Stimulated activated naive B cell treated with anti-CD40 and anti-IgM and Interleukin-4, amounts not matched to agents 10 μg/mL and 1 μg/mL and 100 μg/mL, for 72 hours (primary cell): Measurements from ENCODE around the gene CAMSAP1.

ENCODE experiments used
- ATAC-seq, 2 donors: fragments of 150-1000 bp; cut with Tn5 transposase; replicated peaks; 2 replicates each; pipeline ENCODE4 v1.10.0; 2021; ENCODE audit warnings: moderate library complexity in 1 of 2
- DNase-seq: peaks from one replicate; pipeline ENCODE4 v3.0.0; 2021
- H3K27ac Mint-ChIP-seq: one replicate; pipeline ENCODE4 v1.8.0; 2022; ENCODE audit warnings: mild to moderate bottlenecking, mixed read lengths
- H3K27me3 Mint-ChIP-seq, 2 donors: one replicate each; pipeline ENCODE4 v1.8.0; 2022; ENCODE audit warnings: mixed read lengths in 2 of 2
- H3K36me3 Mint-ChIP-seq, 2 donors: one replicate each; pipeline ENCODE4 v1.8.0; 2022; ENCODE audit warnings: mixed read lengths in 2 of 2, mild to moderate bottlenecking in 1 of 2
- H3K4me1 Mint-ChIP-seq, 2 donors: one replicate each; pipeline ENCODE4 v1.8.0; 2022; ENCODE audit warnings: mixed read lengths in 2 of 2, mild to moderate bottlenecking in 1 of 2
- H3K4me3 Mint-ChIP-seq, 2 donors: one replicate each; pipeline ENCODE4 v1.8.0; 2022; ENCODE audit warnings: mild to moderate bottlenecking in 2 of 2, mixed read lengths in 2 of 2, moderate library complexity in 1 of 2
- H3K9me3 Mint-ChIP-seq, 2 donors: one replicate each; pipeline ENCODE4 v1.8.0; 2022; ENCODE audit warnings: mixed read lengths in 2 of 2, mild to moderate bottlenecking in 1 of 2

Gene CAMSAP1

DNA sequence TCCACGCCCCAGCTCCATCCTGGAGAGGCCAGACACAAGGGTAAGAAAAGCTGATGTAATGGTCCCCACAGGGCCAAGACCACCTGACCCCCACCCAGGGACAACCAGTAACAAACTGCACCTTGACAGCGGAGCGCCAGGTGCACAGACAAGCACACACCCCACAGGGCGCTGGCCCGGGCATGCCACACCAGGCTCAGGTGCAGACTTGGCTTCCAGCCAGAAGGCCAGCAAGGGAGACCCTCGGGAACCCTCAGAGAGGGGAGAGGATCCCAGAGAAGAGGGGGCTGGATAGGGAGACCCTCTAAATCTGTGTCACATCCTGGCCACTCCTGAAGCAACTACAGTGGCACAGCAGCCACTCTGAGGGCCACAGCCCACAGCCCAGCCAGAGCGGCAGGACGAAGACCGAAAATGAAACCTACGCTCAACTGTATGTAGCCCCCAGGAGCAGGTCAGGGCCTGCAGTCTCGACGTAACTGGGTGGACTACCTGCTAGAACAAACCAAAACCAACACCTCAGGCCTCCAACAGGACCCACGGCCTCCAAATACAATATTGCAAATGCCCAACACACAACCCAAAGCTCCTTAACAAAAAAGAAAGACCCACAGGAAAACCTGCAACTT lies 18.5 kb downstream of the CAMSAP1 start:
- Mint-ChIP-seq H3K36me3 (peaks cover 0 to 4% of the 10 kb centered on the region in 2 donors), H3K4me1 (peaks cover 51 to 94% of the 10 kb centered on the region in 2 donors), H3K4me3 (peak overlapping the region in 1 of 2 donors; percentile 15), H3K27ac (peak overlapping the region; percentile 44), H3K27me3 (no peaks in the 10 kb centered on the region), H3K9me3 (no peaks in the 10 kb centered on the region)
- DNase-seq (no peak), ATAC-seq (no peak)

DNA sequence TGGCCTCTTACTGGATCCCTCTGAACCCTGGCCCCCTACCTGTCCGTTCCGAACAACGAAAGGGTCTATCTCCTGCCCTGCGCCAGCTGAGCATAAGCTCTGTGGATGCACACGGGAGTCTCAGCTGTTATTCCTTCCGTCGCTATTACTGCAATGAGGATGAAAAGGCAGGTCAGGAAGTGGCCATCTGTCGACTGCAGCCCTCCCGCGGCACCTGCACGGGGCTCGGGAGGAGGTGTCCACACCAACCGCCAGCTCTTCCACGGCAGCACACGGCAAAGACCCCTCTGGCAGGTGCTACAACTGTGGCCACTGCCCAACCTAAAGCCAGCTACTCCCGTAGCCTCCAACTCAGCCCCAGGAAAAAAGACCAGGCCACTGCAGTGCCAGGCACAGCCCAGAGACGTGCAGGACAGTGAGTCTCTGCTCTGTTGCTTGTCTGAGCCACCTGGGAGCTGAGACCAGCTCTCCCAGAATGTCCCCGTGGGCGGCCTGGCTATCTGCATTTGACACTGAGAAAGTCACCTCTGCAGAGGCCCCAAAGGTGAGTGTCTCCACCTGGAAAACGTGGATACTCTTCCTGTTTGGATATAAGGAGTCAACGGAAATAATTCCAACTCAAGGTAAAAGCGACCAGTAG lies 19.1 kb downstream of the CAMSAP1 start:
- peaks cover 0 to 4% of the 10 kb centered on the region in 2 donors for H3K36me3 Mint-ChIP-seq
- no peaks in the 10 kb centered on the region for H3K9me3 Mint-ChIP-seq
- H3K27me3 Mint-ChIP-seq: no peaks in the 10 kb centered on the region
- peak overlapping the region in 1 of 2 donors; percentile 81 for H3K4me3 Mint-ChIP-seq
- no peak overlapping the region for H3K27ac Mint-ChIP-seq
- DNase-seq (no peak), ATAC-seq (no peak)
- peaks cover 53 to 94% of the 10 kb centered on the region in 2 donors for H3K4me1 Mint-ChIP-seq

DNA sequence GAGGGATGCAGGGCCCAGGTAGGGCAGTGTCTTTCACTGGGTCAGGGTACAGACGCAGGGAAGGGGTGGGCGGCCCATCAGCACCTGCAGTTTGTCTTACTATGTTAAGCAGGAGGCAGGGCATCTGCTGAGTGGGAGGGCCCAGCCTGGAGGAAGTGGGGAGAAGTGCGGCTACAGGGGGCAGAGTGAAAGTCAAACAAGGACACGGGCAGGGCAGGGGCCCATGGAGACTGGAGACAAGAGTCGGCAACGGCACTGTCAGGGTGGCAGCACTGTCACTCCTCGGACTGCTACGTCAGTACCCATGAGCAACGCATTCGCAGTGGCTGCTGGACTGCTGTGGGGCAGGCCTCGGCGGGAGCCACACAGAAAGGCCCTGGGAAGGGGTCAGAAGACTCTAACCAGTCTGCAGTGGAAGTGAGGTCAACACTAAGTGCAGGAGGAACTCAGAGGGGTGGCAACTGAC lies 19.7 kb downstream of the CAMSAP1 start:
- peak overlapping the region; percentile 66 to 81 for H3K4me3 Mint-ChIP-seq
- peaks cover 53 to 94% of the 10 kb centered on the region in 2 donors for H3K4me1 Mint-ChIP-seq
- peaks cover 0 to 7% of the 10 kb centered on the region in 2 donors for H3K36me3 Mint-ChIP-seq
- DNase-seq: peak; percentile 60
- no peaks in the 10 kb centered on the region for H3K9me3 Mint-ChIP-seq
- H3K27me3 Mint-ChIP-seq: no peaks in the 10 kb centered on the region
- peak; percentile 97 to 98 for ATAC-seq
- peak overlapping the region; percentile 85 for H3K27ac Mint-ChIP-seq

DNA sequence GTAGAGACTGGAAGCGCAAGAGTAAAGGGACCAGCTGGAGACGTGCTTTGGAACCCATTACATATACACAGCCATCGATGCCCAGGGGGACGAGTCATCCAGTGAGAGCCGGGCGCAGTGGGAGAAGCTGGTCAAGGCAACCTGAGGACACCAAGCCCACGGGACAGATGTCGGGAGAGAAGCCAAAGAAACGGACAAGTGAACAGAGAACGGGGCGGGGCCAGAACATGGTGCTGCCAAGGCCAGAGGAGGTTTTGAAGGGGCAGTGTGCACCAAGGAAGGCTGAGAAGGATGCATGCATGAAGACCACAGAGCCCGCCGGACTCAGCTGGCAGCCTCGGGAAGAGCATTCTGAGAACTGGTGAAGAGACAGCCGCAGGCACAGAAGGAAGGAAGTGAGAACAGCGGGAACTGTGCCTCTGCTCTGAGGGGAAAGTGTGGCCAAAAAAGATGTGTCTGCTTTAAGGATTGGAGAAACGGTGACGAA lies 20.3 kb downstream of the CAMSAP1 start:
- H3K4me3 Mint-ChIP-seq: peak overlapping the region; percentile 66 to 81
- no peak for DNase-seq
- no peaks in the 10 kb centered on the region for H3K27me3 Mint-ChIP-seq
- peak overlapping the region; percentile 85 for H3K27ac Mint-ChIP-seq
- peak; percentile 42 to 47 for ATAC-seq
- no peaks in the 10 kb centered on the region for H3K9me3 Mint-ChIP-seq
- peaks cover 53 to 93% of the 10 kb centered on the region in 2 donors for H3K4me1 Mint-ChIP-seq
- H3K36me3 Mint-ChIP-seq: peaks cover 0 to 9% of the 10 kb centered on the region in 2 donors

DNA sequence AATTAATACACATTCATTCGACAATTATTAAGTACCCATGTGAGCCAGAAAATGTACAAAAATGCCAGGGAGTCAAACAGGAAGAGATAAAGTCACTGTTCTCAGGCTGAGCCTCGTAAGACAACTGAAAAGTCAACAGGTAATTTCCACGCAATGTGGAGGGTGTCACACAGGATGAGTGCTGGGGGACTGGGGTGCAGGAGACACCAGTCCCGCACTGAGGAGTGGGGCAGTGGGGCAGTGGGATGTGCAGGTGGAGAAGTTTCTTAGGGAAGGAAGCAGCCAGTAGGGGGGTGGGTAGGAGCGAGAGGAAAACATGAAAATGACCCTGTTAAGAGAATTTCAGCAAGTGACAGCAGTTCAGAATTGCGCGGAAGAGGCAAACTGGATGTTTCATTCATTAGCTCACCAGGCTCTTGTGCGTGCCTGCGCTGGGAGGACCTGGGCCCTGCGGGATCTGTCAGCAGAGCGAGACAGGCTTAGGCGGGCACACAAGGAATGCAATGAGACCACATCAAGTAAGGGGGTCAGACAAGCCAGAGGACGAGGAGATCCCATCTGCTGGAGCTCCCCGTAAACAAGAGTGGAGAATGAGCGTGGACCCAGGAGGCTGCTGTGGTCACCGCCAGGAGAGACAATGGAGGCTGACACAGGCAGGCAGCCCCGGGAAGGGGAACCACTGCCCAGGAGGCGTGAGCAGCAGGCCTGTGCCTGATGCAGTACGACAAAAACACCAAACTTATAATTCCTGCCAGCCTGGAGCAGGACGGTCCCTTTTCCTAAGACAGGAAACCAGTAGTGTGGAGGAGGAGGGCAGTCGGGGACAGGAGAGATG lies 21.0 kb downstream of the CAMSAP1 start:
- peaks cover 51 to 91% of the 10 kb centered on the region in 2 donors for H3K4me1 Mint-ChIP-seq
- DNase-seq (no peak), ATAC-seq (no peak)
- H3K36me3 Mint-ChIP-seq: peaks cover 2 to 14% of the 10 kb centered on the region in 2 donors
- peak overlapping the region; percentile 39 to 81 for H3K4me3 Mint-ChIP-seq
- no peaks in the 10 kb centered on the region for H3K27me3 Mint-ChIP-seq
- no peaks in the 10 kb centered on the region for H3K9me3 Mint-ChIP-seq
- peak overlapping the region; percentile 7 for H3K27ac Mint-ChIP-seq

DNA sequence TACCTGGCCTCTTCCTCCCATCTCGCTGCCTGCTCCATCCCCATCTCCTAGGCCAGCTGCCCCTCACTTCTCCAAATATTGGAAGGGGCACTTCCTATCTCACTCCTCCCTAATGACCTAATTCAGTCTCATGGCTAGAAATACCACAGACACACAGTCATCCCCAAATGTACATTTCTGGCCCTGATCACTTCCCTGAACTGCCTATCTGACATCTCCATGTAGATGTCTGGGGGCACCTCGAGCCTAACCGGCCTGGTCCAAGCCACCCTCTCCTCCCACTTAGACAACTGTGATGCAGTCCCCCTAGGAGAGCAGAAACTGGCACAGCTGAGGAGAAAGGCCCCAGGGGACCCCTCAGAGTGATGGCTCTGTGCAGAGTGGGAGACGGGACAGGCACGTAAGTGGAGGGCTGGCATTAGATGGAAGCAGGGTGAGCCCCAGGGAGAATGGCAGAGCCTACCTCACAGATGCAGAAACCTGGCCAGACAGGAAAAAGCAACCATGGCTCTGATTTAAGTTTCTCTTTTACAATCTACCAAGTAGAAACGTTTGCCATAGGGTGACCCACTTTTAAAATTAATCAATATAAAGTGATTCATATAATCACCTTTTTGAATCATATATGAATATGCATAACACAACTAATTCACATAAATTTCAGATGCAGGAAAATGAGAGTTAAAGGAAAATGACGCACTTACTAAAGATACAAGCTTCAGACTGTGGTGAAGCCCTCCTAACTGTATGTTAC lies 22.1 kb downstream of the CAMSAP1 start:
- ATAC-seq (no peak), DNase-seq (no peak)
- H3K27me3 Mint-ChIP-seq: no peaks in the 10 kb centered on the region
- peaks cover 2 to 16% of the 10 kb centered on the region in 2 donors for H3K36me3 Mint-ChIP-seq
- H3K4me1 Mint-ChIP-seq: peaks cover 48 to 83% of the 10 kb centered on the region in 2 donors
- H3K4me3 Mint-ChIP-seq: no peak overlapping the region
- H3K9me3 Mint-ChIP-seq: no peaks in the 10 kb centered on the region
- peak overlapping the region; percentile 66 for H3K27ac Mint-ChIP-seq

DNA sequence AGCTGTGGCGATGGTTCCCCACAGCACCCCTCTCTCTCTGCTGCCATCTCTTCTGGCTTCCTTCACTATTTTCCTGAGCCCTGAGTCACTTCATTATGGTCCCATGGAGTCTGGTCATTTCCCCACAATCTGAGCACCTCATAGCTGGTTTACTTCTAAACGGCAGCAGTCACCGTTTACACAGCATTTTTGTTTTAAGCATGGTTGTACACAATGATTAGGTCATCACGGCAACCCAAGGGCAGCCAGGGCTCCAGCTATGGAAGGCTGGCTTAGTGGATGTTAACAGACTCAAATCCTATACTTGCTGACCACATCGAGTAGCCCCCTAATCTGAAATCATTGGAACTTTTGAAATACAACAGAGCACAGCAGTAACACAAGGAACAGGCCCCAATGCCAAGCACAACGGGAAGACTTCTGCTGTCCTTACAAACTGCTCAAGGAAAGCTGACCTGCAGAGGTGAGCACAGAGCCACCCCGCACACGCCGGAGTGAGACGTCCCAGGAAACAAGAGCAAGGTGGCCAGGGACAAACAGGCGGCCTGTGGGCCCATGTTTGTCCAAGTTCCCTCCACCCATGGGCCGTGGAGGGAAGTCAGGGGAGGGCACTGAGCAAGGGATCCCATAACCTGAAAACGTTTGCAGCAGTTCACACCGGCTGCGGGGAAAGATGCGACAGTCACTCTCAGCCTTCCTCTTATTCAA lies 22.9 kb downstream of the CAMSAP1 start:
- peaks cover 46 to 75% of the 10 kb centered on the region in 2 donors for H3K4me1 Mint-ChIP-seq
- H3K4me3 Mint-ChIP-seq: no peak overlapping the region

DNA sequence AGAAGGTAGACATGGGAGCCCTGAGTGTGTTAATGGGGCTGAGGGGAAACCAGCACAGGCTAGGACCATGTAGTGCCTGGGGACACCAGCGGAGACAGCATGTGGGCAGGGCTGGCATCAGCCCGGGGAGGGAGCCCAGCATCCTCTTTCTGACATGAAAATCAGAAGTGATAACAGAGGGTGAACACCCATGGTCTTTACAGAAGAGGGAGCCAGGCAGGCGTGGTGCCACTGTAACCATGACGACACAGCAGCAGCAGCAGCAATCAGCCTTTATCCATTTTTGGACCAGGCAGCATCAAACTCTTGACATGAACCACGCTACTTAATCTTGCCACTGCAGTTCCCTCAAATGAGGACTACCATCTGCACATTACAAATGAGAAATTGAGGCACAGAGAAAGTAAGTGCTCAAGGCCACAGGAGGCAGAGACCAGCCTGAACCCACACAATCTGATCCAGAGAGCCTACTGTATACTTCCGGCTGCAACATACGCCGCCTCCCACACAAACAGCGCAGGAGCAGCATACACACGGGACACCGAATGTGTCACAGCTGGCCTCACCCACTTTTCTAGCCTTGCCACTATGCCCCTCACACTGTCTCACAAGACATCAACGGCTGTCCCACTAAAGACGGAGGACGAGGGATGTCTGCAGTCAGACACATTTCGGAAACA lies 23.8 kb downstream of the CAMSAP1 start:
- no peak for ATAC-seq
- Mint-ChIP-seq H3K27me3 (no peaks in the 10 kb centered on the region), H3K4me1 (peaks cover 52 to 70% of the 10 kb centered on the region in 2 donors), H3K36me3 (peaks cover 2 to 24% of the 10 kb centered on the region in 2 donors), H3K27ac (no peak overlapping the region), H3K9me3 (no peaks in the 10 kb centered on the region), H3K4me3 (no peak overlapping the region)
- no peak for DNase-seq

More for the DNA sequence above, 22.9 kb downstream of the CAMSAP1 start:
- ATAC-seq (no peak), DNase-seq (no peak)
- no peaks in the 10 kb centered on the region for H3K9me3 Mint-ChIP-seq
- H3K27ac Mint-ChIP-seq: no peak overlapping the region
- no peaks in the 10 kb centered on the region for H3K27me3 Mint-ChIP-seq
- H3K36me3 Mint-ChIP-seq: peaks cover 2 to 18% of the 10 kb centered on the region in 2 donors

DNA sequence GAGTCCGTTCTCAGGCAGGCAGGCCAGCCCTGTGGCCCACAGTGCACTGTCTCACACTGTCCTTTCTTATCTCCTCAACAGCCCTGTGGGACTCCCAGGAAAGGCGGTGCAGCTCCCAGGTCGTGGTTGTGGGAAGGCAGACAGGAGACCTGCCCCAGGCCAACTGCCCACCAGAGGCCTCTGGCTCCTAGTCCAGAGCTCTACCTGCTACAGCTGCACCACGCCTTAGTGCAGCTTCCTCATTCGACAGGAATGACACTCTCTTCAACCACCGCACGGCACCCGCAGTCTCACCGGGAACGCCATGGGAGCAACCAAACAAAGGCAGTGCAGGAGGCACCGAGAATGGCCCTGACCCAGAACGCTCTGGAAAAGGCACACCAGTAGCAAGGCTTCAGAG lies 25.3 kb downstream of the CAMSAP1 start:
- Mint-ChIP-seq H3K36me3 (peaks cover 4 to 28% of the 10 kb centered on the region in 2 donors), H3K27ac (no peak overlapping the region), H3K4me1 (peaks cover 51 to 70% of the 10 kb centered on the region in 2 donors), H3K4me3 (no peak overlapping the region), H3K27me3 (no peaks in the 10 kb centered on the region), H3K9me3 (no peaks in the 10 kb centered on the region)
- ATAC-seq (no peak), DNase-seq (no peak)

DNA sequence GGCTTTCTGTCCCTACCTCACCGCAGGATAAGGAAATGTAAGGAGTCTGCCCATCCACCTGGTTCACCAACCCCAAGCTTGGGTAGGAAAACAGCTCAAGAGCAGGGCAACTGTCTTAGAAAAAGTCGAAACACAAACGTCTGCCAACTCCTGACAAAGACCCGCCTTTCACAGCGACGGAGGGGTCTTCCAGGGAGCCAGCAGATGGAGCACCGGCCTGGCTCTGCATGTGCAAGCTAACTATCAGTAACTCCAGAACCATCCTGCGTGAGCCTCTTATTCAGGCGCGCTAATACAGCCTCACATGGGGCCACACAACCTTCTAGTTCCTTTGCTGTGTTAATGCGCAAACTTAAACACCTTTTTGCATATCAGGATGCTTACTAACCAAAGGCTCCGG lies 26.9 kb downstream of the CAMSAP1 start:
- H3K4me1 Mint-ChIP-seq: peaks cover 41 to 57% of the 10 kb centered on the region in 2 donors
- no peaks in the 10 kb centered on the region for H3K9me3 Mint-ChIP-seq
- H3K27ac Mint-ChIP-seq: no peak overlapping the region
- DNase-seq (no peak), ATAC-seq (no peak)
- peaks cover 6 to 33% of the 10 kb centered on the region in 2 donors for H3K36me3 Mint-ChIP-seq
- H3K4me3 Mint-ChIP-seq: no peak overlapping the region
- no peaks in the 10 kb centered on the region for H3K27me3 Mint-ChIP-seq

DNA sequence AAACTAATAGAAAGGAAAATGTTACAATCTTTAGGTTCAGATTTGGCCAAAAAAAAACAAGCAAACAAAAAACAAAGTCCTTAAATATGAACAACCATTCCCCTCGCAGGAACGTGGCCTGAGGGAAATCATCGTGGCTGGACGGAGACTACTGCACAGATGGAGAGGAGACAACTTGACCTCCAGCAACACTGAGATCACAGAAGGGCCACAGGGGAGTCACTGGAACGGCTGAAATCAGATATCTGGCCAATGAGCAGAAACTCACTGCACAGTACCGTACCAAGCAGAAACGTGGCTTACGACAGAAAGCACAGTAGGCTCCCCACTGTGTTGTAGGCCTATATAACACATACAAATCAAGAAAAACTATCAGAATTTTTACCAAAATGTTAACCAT lies 27.7 kb downstream of the CAMSAP1 start:
- no peak for DNase-seq
- H3K4me3 Mint-ChIP-seq: no peak overlapping the region
- H3K27ac Mint-ChIP-seq: peak overlapping the region; percentile 25
- H3K27me3 Mint-ChIP-seq: no peaks in the 10 kb centered on the region
- H3K4me1 Mint-ChIP-seq: peaks cover 36 to 48% of the 10 kb centered on the region in 2 donors
- no peak for ATAC-seq
- H3K36me3 Mint-ChIP-seq: peaks cover 8 to 34% of the 10 kb centered on the region in 2 donors
- H3K9me3 Mint-ChIP-seq: no peaks in the 10 kb centered on the region

DNA sequence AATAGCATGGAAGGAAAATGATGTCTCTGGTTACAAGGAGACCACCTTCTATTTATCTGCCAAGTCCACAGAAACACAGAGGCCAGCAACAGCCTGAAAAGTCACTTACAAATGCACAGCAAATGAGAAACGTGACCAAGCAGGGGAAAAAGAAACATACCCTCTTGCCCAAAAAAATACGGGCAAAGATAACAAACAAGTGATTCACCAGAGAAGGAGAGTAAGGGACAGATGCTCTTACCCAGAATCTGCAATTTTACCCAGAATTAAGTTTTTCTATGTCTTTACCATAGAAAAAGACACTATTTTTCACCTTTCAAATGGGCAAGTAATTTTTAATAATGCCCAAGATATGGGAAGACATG lies 28.1 kb downstream of the CAMSAP1 start:
- H3K9me3 Mint-ChIP-seq: no peaks in the 10 kb centered on the region
- H3K27ac Mint-ChIP-seq: no peak overlapping the region
- ATAC-seq: no peak
- DNase-seq: no peak
- H3K27me3 Mint-ChIP-seq: no peaks in the 10 kb centered on the region
- peaks cover 33 to 44% of the 10 kb centered on the region in 2 donors for H3K4me1 Mint-ChIP-seq
- H3K4me3 Mint-ChIP-seq: no peak overlapping the region
- peaks cover 8 to 34% of the 10 kb centered on the region in 2 donors for H3K36me3 Mint-ChIP-seq
